ENCODE results near the gene ATXN7. TPM values are rescaled to one million over a fixed set of nuclear protein-coding genes. Genes with fewer than 3 reads are reported as not detected.

ATXN7 gene
- total and polyA plus RNA-seq, 10 of the 15 experiments (the other 5 are each of a cell fraction or from before 2014, with no cell fraction given) = 0.83 to 24.6 (median 8.5) TPM

- Histone ChIP-seq H3K4me3 (no peak overlapping the region), H3K4me2 (ENCODE audit: control insufficient read depth, insufficient read depth) (peak overlapping the region; percentile 26; the same call in 1 of the 2 replicates), H3K9me3 (replicated peaks; ENCODE audit: control insufficient read depth, insufficient read depth, low read length) (no peaks in the 10 kb centered on the region), H3K4me1 (ENCODE audit: control insufficient read depth, insufficient read depth, low read length) (peaks cover 31% of the 10 kb centered on the region), H3K9ac (ENCODE audit: control insufficient read depth, insufficient read depth, low read length) (no peak overlapping the region), H3K27ac (ENCODE audit: control insufficient read depth, insufficient read depth) (peak overlapping the region; percentile 45), H2AFZ (ENCODE audit: control insufficient read depth, low read depth, low read length) (no peak overlapping the region), H3K36me3 (ENCODE audit: control insufficient read depth in 2 of 2, insufficient read depth in 2 of 2, low read length in 1 of 2) (peaks cover 5 to 15% of the 10 kb centered on the region in 2 experiments), H3K27me3 (replicated peaks in 1 of 2; ENCODE audit: control insufficient read depth in 2 of 2, insufficient read depth in 2 of 2, low read length in 1 of 2) (no peaks in the 10 kb centered on the region), H3K79me2 (ENCODE audit: control insufficient read depth, insufficient read depth, low read length) (peaks cover 29% of the 10 kb centered on the region), H4K20me1 (ENCODE audit: control insufficient read depth, insufficient read depth) (no peaks in the 10 kb centered on the region)
- ChIA-PET POLR2A (no interaction called here), SMC1A (ENCODE audit: uncharacterized antibody, unreplicated experiment) (interaction anchor here (0.8 to 3.1 kb wide), 5 partner anchors 9 to 23 kb away, joined by 3 to 13 read pairs (median 10); no protein-coding TSS in a partner anchor), CTCF (interaction anchor here (1.0 to 3.4 kb wide), 6 partner anchors 8 to 53 kb away, joined by 3 to 28 read pairs (median 5); partner anchors contain the start of gene PSMD6), RAD21 (ENCODE audit: unreplicated experiment) (interaction anchor here (1.6 kb wide), 1 partner anchor 13 kb away, joined by 3 read pairs; no protein-coding TSS in a partner anchor)
- ATAC-seq (no peak), DNase-seq (ENCODE audit: low read depth, low spot score) (no peak), FAIRE-seq (no peak)
- BruUV-seq (replicated peaks) = no TSS peak
- 78% methylated on average over 11 of the region's 11 CpGs for WGBS (ENCODE audit: insufficient coverage, insufficient replicate concordance, low lambda C conversion rate, missing lambda C conversion rate)
- in situ Hi-C loops (cut with MboI) = no loop called here
- intact Hi-C loops (cut with micrococcal nuclease; ENCODE audit: unreplicated experiment) = no loop called here
- no peak for TF ChIP-seq MLLT1 (IDR thresholded peaks at IDR 0.05)
- TF ChIP-seq HDAC2 (IDR thresholded peaks at IDR 0.05) = no peak
- TF ChIP-seq BCL3 (IDR thresholded peaks at IDR 0.05; ENCODE audit: borderline replicate concordance, insufficient read depth, low read depth, low read length, poor library complexity, severe bottlenecking) = no peak
- 0 out of 2 replicates have a peak, but pooled peaks have one; percentile 15 for TF ChIP-seq IKZF1 (conservative IDR thresholded peaks at IDR 0.05)
- no peak for TF ChIP-seq TCF7 (IDR thresholded peaks at IDR 0.05; ENCODE audit: borderline replicate concordance)
- TF ChIP-seq JUNB (IDR thresholded peaks at IDR 0.05) = peak; percentile 17; the same call in 1 of the 2 replicates
- TF ChIP-seq, protein P1, sequence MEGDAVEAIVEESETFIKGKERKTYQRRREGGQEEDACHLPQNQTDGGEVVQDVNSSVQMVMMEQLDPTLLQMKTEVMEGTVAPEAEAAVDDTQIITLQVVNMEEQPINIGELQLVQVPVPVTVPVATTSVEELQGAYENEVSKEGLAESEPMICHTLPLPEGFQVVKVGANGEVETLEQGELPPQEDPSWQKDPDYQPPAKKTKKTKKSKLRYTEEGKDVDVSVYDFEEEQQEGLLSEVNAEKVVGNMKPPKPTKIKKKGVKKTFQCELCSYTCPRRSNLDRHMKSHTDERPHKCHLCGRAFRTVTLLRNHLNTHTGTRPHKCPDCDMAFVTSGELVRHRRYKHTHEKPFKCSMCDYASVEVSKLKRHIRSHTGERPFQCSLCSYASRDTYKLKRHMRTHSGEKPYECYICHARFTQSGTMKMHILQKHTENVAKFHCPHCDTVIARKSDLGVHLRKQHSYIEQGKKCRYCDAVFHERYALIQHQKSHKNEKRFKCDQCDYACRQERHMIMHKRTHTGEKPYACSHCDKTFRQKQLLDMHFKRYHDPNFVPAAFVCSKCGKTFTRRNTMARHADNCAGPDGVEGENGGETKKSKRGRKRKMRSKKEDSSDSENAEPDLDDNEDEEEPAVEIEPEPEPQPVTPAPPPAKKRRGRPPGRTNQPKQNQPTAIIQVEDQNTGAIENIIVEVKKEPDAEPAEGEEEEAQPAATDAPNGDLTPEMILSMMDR (IDR thresholded peaks at IDR 0.05 in 2 of 3, conservative IDR thresholded peaks at IDR 0.05 in 1 of 3; ENCODE audit: control insufficient read depth in 2 of 3, extremely low read depth in 1 of 3, insufficient read depth in 1 of 3, low read depth in 3 of 3, low read length in 3 of 3) = no peak
- no peak for TF ChIP-seq STAT3 (IDR thresholded peaks at IDR 0.05; ENCODE audit: low read depth, low read length)
- 0 out of 2 replicates have a peak, but pooled peaks have one; percentile 17 for TF ChIP-seq NR2F1 (conservative IDR thresholded peaks at IDR 0.05)
- no peak for TF ChIP-seq CREB1 (IDR thresholded peaks at IDR 0.05; ENCODE audit: low read depth)
- no peak for TF ChIP-seq STAT1 (conservative IDR thresholded peaks at IDR 0.05)
- TF ChIP-seq DPF2 (IDR thresholded peaks at IDR 0.05) = 0 out of 2 replicates have a peak, but pooled peaks have one; percentile 26
- TF ChIP-seq ZSCAN29 (IDR thresholded peaks at IDR 0.05) = no peak
- no peak for TF ChIP-seq SIX5 (IDR thresholded peaks at IDR 0.05; ENCODE audit: low read depth, low read length, severe bottlenecking)
- TF ChIP-seq MTA2 (IDR thresholded peaks at IDR 0.05; ENCODE audit: low read depth) = 0 out of 2 replicates have a peak, but pooled peaks have one; percentile 18
- no peak for TF ChIP-seq ZNF207 (IDR thresholded peaks at IDR 0.05; ENCODE audit: borderline replicate concordance)
- TF ChIP-seq ZNF217 (IDR thresholded peaks at IDR 0.05) = no peak
Observed at GRCh38 chr3:63970631-63971475, 107.2 kb downstream of the ATXN7 start.

Measured in GM12878 (cell line).